ENCODE measurements around the gene STAT3. TPM values are rescaled to one million over a fixed set of nuclear protein-coding genes. Genes with fewer than 3 reads are reported as not detected.
"Not testable (repeated sequence)": the region's sequence is repeated elsewhere in the genome, so short reads cannot be mapped to it uniquely, and the experiment has no call there.

STAT3 gene
- total and polyA plus RNA-seq, 2 experiments from 2014 or later, result 84.1 to 112 TPM

GRCh38 chr17:42304187-42305030, 83.8 kb downstream of the STAT3 start:
- Histone ChIP-seq H3K79me2 (ENCODE audit: insufficient read depth) (no peaks in the 10 kb centered on the region), H3K9me2 (ENCODE audit: insufficient read depth) (no peaks in the 10 kb centered on the region), H3K4me1 (ENCODE audit: insufficient read depth) (no peaks in the 10 kb centered on the region), H3K36me3 (ENCODE audit: low read depth) (no peaks in the 10 kb centered on the region), H3K9me3 (ENCODE audit: low read depth) (no peaks in the 10 kb centered on the region), H4K20me1 (ENCODE audit: insufficient read depth) (no peaks in the 10 kb centered on the region), H3K27me3 (replicated peaks; ENCODE audit: insufficient read depth) (no peaks in the 10 kb centered on the region), H3K9ac (no peak overlapping the region), H3K4me3 (no peak overlapping the region), H3K27ac (no peak overlapping the region), H3F3A (ENCODE audit: insufficient read depth) (no peaks in the 10 kb centered on the region), H2AFZ (no peak overlapping the region), H3K4me2 (ENCODE audit: unreplicated experiment) (no peak overlapping the region)
- TF ChIP-seq EZH2 (IDR thresholded peaks at IDR 0.05; ENCODE audit: insufficient read depth, poor library complexity, severe bottlenecking), result no peak
- TF ChIP-seq EZH2phosphoT487 (IDR thresholded peaks at IDR 0.05; ENCODE audit: insufficient read depth, low read depth), result no peak
- WGBS, 2 experiments (ENCODE audit: low coverage in 1 of 2, low lambda C conversion rate in 2 of 2, missing lambda C conversion rate in 2 of 2), result 83 to 86% methylated on average over 13 to 16 of the region's 16 CpGs
- in situ Hi-C loops (cut with MboI), result no loop called here
- DNase-seq, result no peak

GRCh38 chr17:42303694-42304093, 84.5 kb downstream of the STAT3 start:
- 93 to 97% methylated on average over 3 of the region's 3 CpGs for WGBS, 2 experiments (ENCODE audit: low coverage in 1 of 2, low lambda C conversion rate in 2 of 2, missing lambda C conversion rate in 2 of 2)
- no peak for DNase-seq
- Histone ChIP-seq H3K36me3 (ENCODE audit: low read depth) (no peaks in the 10 kb centered on the region), H3K27ac (no peak overlapping the region), H3F3A (ENCODE audit: insufficient read depth) (no peaks in the 10 kb centered on the region), H3K27me3 (replicated peaks; ENCODE audit: insufficient read depth) (no peaks in the 10 kb centered on the region), H3K4me2 (ENCODE audit: unreplicated experiment) (no peak overlapping the region), H3K9me2 (ENCODE audit: insufficient read depth) (no peaks in the 10 kb centered on the region), H3K4me1 (ENCODE audit: insufficient read depth) (no peaks in the 10 kb centered on the region), H2AFZ (no peak overlapping the region), H3K9me3 (ENCODE audit: low read depth) (no peaks in the 10 kb centered on the region), H3K4me3 (no peak overlapping the region), H4K20me1 (ENCODE audit: insufficient read depth) (no peaks in the 10 kb centered on the region), H3K9ac (no peak overlapping the region), H3K79me2 (ENCODE audit: insufficient read depth) (no peaks in the 10 kb centered on the region)
- no peak for TF ChIP-seq EZH2 (IDR thresholded peaks at IDR 0.05; ENCODE audit: insufficient read depth, poor library complexity, severe bottlenecking)
- no peak for TF ChIP-seq EZH2phosphoT487 (IDR thresholded peaks at IDR 0.05; ENCODE audit: insufficient read depth, low read depth)
- in situ Hi-C loops (cut with MboI), result no loop called here

GRCh38 chr17:42301022-42301421, 87.2 kb downstream of the STAT3 start:
- no peak overlapping the region for H3K9ac ChIP-seq
- no peaks in the 10 kb centered on the region for H3K79me2 ChIP-seq (ENCODE audit: insufficient read depth)
- no peak overlapping the region for H3K27ac ChIP-seq
- no peak for DNase-seq
- no peaks in the 10 kb centered on the region for H3K4me1 ChIP-seq (ENCODE audit: insufficient read depth)
- 93 to 98% methylated on average over 9 of the region's 9 CpGs for WGBS, 2 experiments (ENCODE audit: low coverage in 1 of 2, low lambda C conversion rate in 2 of 2, missing lambda C conversion rate in 2 of 2)
- H3K4me3 ChIP-seq, result no peak overlapping the region
- H2AFZ ChIP-seq, result no peak overlapping the region
- no peaks in the 10 kb centered on the region for H3K36me3 ChIP-seq (ENCODE audit: low read depth)
- no peak overlapping the region for H3K4me2 ChIP-seq (ENCODE audit: unreplicated experiment)
- no peaks in the 10 kb centered on the region for H3K9me3 ChIP-seq (ENCODE audit: low read depth)
- no peaks in the 10 kb centered on the region for H3K9me2 ChIP-seq (ENCODE audit: insufficient read depth)
- no peak for TF ChIP-seq EZH2phosphoT487 (IDR thresholded peaks at IDR 0.05; ENCODE audit: insufficient read depth, low read depth)
- TF ChIP-seq EZH2 (IDR thresholded peaks at IDR 0.05; ENCODE audit: insufficient read depth, poor library complexity, severe bottlenecking), result no peak
- no peaks in the 10 kb centered on the region for H4K20me1 ChIP-seq (ENCODE audit: insufficient read depth)
- H3K27me3 ChIP-seq (replicated peaks; ENCODE audit: insufficient read depth), result no peaks in the 10 kb centered on the region
- in situ Hi-C loops (cut with MboI), result no loop called here
- no peaks in the 10 kb centered on the region for H3F3A ChIP-seq (ENCODE audit: insufficient read depth)

- H3K4me3 ChIP-seq; H3K27me3 ChIP-seq (replicated peaks; ENCODE audit: insufficient read depth); H3K4me1 ChIP-seq (ENCODE audit: insufficient read depth); H2AFZ ChIP-seq; H4K20me1 ChIP-seq (ENCODE audit: insufficient read depth); H3K79me2 ChIP-seq (ENCODE audit: insufficient read depth); H3K9ac ChIP-seq; in situ Hi-C loops (cut with MboI); H3K9me3 ChIP-seq (ENCODE audit: low read depth); H3K9me2 ChIP-seq (ENCODE audit: insufficient read depth); H3K36me3 ChIP-seq (ENCODE audit: low read depth); H3K4me2 ChIP-seq (ENCODE audit: unreplicated experiment); H3K27ac ChIP-seq; DNase-seq; H3F3A ChIP-seq (ENCODE audit: insufficient read depth): not testable (repeated sequence)
- no CpG with 5 or more reads among the region's 17 CpGs for WGBS, 2 experiments (ENCODE audit: low coverage in 1 of 2, low lambda C conversion rate in 2 of 2, missing lambda C conversion rate in 2 of 2)
Measured at GRCh38 chr17:42299913-42300312, 88.3 kb downstream of the STAT3 start.

GRCh38 chr17:42299361-42299760, 88.9 kb downstream of the STAT3 start:
- H2AFZ ChIP-seq; H3K27ac ChIP-seq; DNase-seq; in situ Hi-C loops (cut with MboI); H3K27me3 ChIP-seq (replicated peaks; ENCODE audit: insufficient read depth); H3K36me3 ChIP-seq (ENCODE audit: low read depth); H3F3A ChIP-seq (ENCODE audit: insufficient read depth); H3K4me2 ChIP-seq (ENCODE audit: unreplicated experiment); H4K20me1 ChIP-seq (ENCODE audit: insufficient read depth); H3K79me2 ChIP-seq (ENCODE audit: insufficient read depth); H3K9me2 ChIP-seq (ENCODE audit: insufficient read depth); H3K9me3 ChIP-seq (ENCODE audit: low read depth); H3K4me3 ChIP-seq; H3K4me1 ChIP-seq (ENCODE audit: insufficient read depth); H3K9ac ChIP-seq: not testable (repeated sequence)
- WGBS, 2 experiments (ENCODE audit: low coverage in 1 of 2, low lambda C conversion rate in 2 of 2, missing lambda C conversion rate in 2 of 2), result 87 to 88% methylated on average over 10 of the region's 10 CpGs

- H2AFZ ChIP-seq; H3F3A ChIP-seq (ENCODE audit: insufficient read depth); H3K9me2 ChIP-seq (ENCODE audit: insufficient read depth); H4K20me1 ChIP-seq (ENCODE audit: insufficient read depth); H3K79me2 ChIP-seq (ENCODE audit: insufficient read depth); in situ Hi-C loops (cut with MboI); H3K27ac ChIP-seq; H3K4me1 ChIP-seq (ENCODE audit: insufficient read depth); H3K27me3 ChIP-seq (replicated peaks; ENCODE audit: insufficient read depth); H3K4me2 ChIP-seq (ENCODE audit: unreplicated experiment); H3K9ac ChIP-seq; DNase-seq; H3K9me3 ChIP-seq (ENCODE audit: low read depth); H3K4me3 ChIP-seq; H3K36me3 ChIP-seq (ENCODE audit: low read depth): not testable (repeated sequence)
- WGBS, 2 experiments (ENCODE audit: low coverage in 1 of 2, low lambda C conversion rate in 2 of 2, missing lambda C conversion rate in 2 of 2), result 93% methylated on average over 10 of the region's 10 CpGs
Measured at GRCh38 chr17:42297775-42298174, 90.5 kb downstream of the STAT3 start.
